HepG2 (cell line): Measurements from ENCODE around the gene CDKN1C. TPM values are rescaled to one million over a fixed set of nuclear protein-coding genes. Genes with fewer than 3 reads are reported as not detected.

Source experiments
- ATF7-NPFF ChIP-seq: sonication (generic); formaldehyde crosslinking; IDR thresholded peaks from 2 replicates; pipeline ENCODE4 v1.8.1; 2023; ENCODE audit warnings: mild to moderate bottlenecking, low read depth, missing genetic modification reagents, moderate library complexity
- FOXO1 ChIP-seq: sonication (generic); formaldehyde crosslinking; IDR thresholded peaks from 2 replicates; pipeline ENCODE4 v1.4.0; 2020; ENCODE audit warnings: missing genetic modification reagents
- LCORL ChIP-seq, 2 experiments: fragments of 450-650 bp in 1 of 2; sonication (generic) in 1 of 2; formaldehyde crosslinking in 1 of 2; IDR thresholded peaks; 2 replicates each; pipeline versions ENCODE4 v1.5.0 to v1.6.1; 2017 to 2020; ENCODE audit warnings: antibody characterized with exemption in 1 of 2, missing genetic modification reagents in 1 of 2
- SIX4 ChIP-seq: sonication (generic); formaldehyde crosslinking; IDR thresholded peaks from 2 replicates; pipeline ENCODE4 v1.4.0; 2020; ENCODE audit warnings: missing genetic modification reagents
- TFDP2 ChIP-seq: sonication (generic); formaldehyde crosslinking; IDR thresholded peaks from 2 replicates; pipeline ENCODE4 v1.4.0; 2020; ENCODE audit warnings: missing genetic modification reagents
- ZNF142 ChIP-seq: sonication (generic); formaldehyde crosslinking; IDR thresholded peaks from 2 replicates; pipeline ENCODE4 v1.4.0; 2020; ENCODE audit warnings: missing genetic modification reagents
- ZNF597 ChIP-seq: sonication (generic); formaldehyde crosslinking; IDR thresholded peaks from 2 replicates; pipeline ENCODE4 v1.5.0; 2020; ENCODE audit warnings: missing genetic modification reagents
- ZNF710 ChIP-seq: sonication (generic); formaldehyde crosslinking; IDR thresholded peaks from 2 replicates; pipeline ENCODE4 v1.5.0; 2020; ENCODE audit warnings: mild to moderate bottlenecking, missing genetic modification reagents, borderline replicate concordance
- ZNF720 ChIP-seq: sonication (generic); formaldehyde crosslinking; IDR thresholded peaks from 2 replicates; pipeline ENCODE4 v1.4.0; 2020; ENCODE audit warnings: missing genetic modification reagents
- polyA plus RNA-seq, 8 experiments: library from polyadenylated mRNA; depleted of rRNA in 3 of 8; stranded (reverse) in 7 of 8; unstranded in 1 of 8; fragments of >200 nt; fragmentation: Illumina TruSeq in 4 of 8; extraction: Trizol in 4 of 8; gene quantifications; 2 replicates each; pipeline versions ENCODE4 v1.2.1 to v1.2.3, GENCODE V29; 2011 to 2016; ENCODE audit warnings: low read depth in 4 of 8, missing spikeins in 1 of 8, mixed read lengths in 1 of 8; ENCODE audit not compliant: insufficient read depth in 1 of 8
- total RNA-seq, 5 experiments: library from RNA; depleted of rRNA; stranded (reverse); fragments of >200 nt; fragmentation: Illumina TruSeq; extraction: Trizol; gene quantifications; 2 replicates each; pipeline ENCODE4 v1.2.3, GENCODE V29; 2016; ENCODE audit warnings: low read depth in 1 of 5

Gene CDKN1C
- total and polyA plus RNA-seq, 2 of the 13 experiments (the other 11 are each of a cell fraction or from before 2014, with no cell fraction given) = not detected

- no peak for TF ChIP-seq ZNF142
- TF ChIP-seq ZNF720 = no peak
- peak; percentile 46; the same call in 1 of the 2 replicates for TF ChIP-seq FOXO1
- TF ChIP-seq ATF7-NPFF (CRISPR knock-in tag) = no peak
- TF ChIP-seq ZNF597 (CRISPR knock-in tag) = no peak
- TF ChIP-seq LCORL (IDR thresholded peaks at IDR 0.05) = no peak
- TF ChIP-seq LCORL (CRISPR knock-in tag; IDR thresholded peaks at IDR 0.05) = 0 out of 2 replicates have a peak, but pooled peaks have one; percentile 35
- 0 out of 2 replicates have a peak, but pooled peaks have one; percentile 26 for TF ChIP-seq ZNF710 (CRISPR knock-in tag)
- peak; percentile 30; the same call in 1 of the 2 replicates for TF ChIP-seq TFDP2
- no peak for TF ChIP-seq SIX4 (CRISPR knock-in tag)
Measured at GRCh38 chr11:2888266-2888968, 2.8 kb upstream of the CDKN1C start (continued).
